RPMI7951 (cell line): ENCODE results near the gene RBM24. TPM values are rescaled to one million over a fixed set of nuclear protein-coding genes. Genes with fewer than 3 reads are reported as not detected.
A peak's percentile ranks its signal among the peaks of the same experiment; 100 is the strongest.

Source experiments
- DNase-seq: peaks from one replicate; pipeline ENCODE4 v3.0.0-alpha.2; 2012; ENCODE audit warnings: low read depth
- total RNA-seq: library from RNA; depleted of rRNA; stranded (reverse); fragments of >200 nt; shearing (Covaris generic); gene quantifications from 2 replicates; pipeline ENCODE4 v1.2.3, GENCODE V29; 2014; rRNA removed

RBM24 gene
- 4.5 and 4.7 TPM in 2 replicates for total RNA-seq

DNA sequence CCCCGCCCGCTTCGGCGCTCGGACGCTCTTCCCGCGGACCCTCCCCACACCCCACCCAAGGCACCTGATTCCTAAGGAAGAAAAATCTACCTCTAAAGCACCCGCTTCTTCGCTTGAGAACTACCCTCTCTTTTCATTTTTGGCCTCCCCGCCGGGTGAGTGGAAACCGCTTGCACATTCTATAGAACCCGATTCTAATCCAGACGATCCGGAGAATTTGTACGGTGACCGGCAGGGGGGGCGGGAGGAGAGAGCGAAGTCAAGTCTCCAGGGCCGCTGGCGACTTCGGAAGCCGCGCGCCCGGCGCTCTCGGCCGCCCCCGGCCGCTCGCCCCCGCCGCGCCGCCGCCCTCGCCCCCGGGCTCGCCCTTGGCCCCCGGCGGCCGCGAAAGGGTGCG lies at the start of gene RBM24:
Gene RBM24 (plus strand): TSS at position 262 of the 397 bp plus-strand sequence. CDS start 221 bp downstream, outside the sequence.
- peak; percentile 77 for DNase-seq

DNA sequence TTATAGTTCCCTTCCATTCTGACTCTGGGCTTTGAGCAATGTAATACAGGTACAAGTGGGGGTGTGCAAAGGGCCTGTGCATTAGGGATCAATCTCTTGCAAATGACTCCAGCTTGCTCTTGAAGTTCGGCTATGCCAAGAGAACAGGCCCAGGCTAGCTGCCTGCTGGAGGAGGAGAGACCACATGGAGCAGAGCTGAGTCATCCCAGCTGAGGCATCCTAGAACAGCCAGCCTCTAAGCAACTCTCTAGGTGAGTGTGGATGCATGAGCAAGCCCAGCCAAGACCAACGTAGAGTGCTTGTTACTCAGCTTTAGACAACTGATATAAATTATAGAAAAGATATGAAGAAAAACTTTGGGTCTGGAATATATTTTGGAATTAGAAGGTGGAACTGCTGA lies 47.6 kb upstream of the RBM24 start:
- DNase-seq, result peak; percentile 30

DNA sequence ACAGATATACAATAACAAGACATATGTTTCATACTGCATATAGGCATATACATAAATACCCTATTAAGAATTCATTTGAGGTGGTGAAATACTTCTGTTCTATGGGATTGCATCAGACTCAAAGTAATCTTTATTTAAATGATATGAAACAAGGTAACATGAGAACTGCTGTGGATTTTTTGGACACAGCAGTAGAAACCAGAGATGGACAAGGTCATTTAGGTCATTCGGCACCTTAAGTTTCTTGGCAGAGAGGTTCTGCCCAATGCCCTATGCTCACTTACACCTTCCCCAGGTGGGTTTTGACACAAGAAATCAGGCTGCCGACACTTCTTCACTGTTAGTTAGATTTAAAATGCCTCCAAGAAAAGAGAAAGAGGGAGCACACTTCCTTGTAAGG lies 43.9 kb upstream of the RBM24 start:
- DNase-seq, result no peak

DNA sequence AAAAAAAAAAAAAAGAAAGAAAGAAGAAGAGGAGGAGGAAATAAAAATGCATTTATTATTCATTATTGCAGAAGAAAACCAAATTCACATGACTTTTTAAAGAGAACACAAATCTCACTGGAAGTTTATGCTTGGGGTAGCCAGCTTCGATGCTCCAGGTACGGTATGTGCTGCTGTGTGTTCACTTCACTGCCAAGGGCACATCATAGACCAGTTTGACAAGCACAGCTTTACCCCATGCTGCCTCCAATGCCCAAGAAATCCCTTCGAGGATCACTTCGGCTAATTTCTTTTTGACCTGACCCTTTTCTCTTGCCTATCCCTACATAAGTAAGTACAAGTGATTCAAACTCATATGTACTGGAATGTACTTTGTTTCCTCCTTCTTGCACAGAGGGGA lies 41.9 kb upstream of the RBM24 start:
- DNase-seq, result no peak

DNA sequence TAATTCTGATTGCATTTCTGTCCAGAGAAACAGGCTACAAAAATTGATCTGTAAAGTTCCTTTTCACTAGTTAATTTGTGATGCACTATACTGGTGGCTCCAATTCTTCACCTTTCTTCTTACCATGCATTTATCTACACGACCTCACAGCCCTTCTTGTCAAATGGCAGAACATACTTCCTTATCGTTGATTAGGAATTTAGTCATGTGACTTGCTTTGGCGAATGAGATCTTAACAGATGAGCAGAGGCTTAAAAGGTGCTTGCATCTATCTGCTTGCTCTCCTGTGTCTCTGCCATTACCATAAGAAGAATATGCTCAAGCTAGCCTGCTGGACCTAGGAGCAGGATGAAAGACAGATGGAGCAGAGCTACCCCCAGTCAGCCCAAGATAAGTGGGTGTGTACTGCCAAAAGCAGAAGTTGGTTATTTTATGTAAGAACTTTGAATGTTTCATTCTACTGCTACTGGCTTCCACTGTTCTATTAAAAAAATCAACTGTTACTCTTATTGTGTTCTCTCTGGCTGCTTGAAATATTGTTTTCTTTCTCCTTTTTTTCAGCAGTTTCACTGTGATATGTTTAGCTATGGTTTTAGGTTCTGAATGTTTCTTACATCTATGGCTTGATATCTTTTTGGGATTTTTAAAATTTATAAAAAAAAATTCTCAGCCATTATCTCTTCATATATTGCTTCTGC lies 40.2 kb upstream of the RBM24 start:
- no peak for DNase-seq

DNA sequence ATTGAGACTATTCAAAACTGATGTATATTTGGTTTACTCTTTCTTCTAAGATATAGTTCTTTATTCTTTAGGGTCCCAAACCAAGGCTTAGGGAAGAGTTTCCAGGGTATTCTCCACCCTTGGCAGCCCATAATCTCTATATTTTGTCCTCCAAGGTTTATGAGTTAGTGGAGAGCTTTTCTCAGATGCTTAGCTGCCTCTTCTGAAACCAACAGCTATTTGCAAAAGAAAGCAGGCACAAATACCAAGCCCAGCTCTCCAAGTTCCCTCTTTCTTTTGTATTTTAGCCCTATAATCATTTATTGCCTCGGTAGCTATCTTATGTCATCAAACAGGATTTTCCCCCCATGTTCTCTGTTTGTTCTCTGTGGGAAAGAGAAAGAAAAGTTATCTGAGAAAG lies 39.1 kb upstream of the RBM24 start:
- no peak for DNase-seq

DNA sequence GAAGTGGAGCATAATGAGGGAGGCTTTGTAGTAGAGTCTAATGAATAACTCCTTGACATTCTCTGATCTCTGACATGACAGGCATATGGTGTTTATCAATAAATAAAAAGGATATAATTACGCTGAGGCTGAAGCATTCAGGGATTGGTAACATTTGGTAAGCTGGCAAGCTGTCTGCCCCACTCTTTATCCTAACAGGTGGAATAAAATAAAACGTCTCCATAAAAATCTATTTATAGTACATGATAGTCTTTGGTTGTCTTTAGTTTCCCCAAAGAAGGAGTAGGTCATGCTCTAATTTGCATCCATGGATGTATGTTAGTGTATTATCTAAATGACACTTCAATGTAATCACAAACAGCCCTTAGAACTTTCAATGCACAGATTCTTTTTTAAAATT lies 30.9 kb upstream of the RBM24 start:
- DNase-seq, result no peak

DNA sequence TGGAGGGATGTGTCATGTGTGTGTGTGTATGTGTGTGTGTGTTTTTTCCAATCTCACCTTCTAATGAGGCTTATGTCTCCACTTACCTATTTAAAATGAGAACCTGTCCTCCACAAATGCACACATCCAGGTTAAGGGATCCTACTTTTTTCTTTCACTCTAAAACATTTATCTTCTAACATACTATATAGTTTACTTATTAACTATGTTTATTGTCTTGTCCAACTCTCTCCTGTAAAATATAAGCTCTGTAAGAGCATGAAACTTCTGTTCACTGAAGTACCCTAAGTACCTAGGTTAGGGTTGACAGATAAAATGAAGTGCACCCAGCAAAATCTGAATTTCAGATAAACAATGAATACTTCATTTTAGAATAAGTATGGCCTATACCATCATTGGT lies 29.2 kb upstream of the RBM24 start:
- DNase-seq, result no peak

DNA sequence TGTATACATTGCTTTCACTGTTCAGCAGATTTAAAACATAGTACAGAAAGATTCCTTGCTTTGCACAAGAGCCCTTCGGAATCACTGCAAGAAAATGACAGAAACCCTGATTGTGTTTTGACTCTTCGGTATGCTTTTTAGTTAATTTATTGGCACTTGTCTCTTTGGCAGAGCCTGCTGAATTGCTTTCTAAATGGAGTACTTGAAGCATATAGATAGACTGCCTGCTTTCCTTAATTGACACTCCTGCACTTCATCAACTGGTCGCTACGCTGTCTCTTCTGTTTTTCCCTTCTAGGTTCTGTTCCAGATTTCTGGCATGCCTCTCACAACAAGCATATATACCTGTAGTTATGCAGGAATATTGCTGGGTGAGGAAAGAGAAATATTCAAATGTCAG lies 22.4 kb upstream of the RBM24 start:
- no peak for DNase-seq

DNA sequence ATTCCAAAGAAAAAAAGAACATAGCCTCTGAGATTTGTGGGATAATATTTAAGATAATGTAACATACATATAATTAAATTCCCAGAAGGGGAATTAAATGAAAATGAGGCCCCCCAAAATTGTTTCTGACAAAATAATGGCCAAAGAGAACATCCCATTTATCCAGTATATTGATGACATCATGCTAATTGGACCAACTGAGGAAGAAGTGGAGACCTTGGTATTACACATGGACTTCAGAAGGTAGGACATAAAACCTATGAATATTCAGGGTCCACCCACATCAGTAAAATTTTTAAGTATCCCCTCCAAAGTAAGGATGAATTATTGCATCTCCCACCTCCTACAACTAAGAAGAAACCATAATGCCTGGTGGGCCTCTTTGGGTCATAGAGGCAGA lies 15.6 kb upstream of the RBM24 start:
- DNase-seq, result no peak

DNA sequence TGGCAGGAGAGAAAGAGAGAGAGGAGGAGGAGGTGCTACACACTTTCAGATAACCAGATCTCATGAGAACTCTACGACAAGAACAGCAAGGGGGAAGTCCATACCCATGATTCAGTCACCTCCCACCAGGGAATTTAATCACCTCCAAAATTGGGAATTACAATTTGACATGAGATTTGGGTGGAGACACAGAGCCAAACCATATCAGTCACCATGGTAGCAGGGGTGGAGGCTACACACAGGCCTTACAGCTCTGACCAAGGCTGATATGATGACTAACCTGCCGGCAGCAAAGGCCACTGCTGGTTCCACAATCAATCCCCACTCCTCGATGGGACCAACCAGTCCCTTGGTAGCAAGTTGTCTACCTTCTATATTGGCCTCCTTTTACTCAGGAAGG lies 13.6 kb upstream of the RBM24 start:
- DNase-seq, result peak; percentile 31

DNA sequence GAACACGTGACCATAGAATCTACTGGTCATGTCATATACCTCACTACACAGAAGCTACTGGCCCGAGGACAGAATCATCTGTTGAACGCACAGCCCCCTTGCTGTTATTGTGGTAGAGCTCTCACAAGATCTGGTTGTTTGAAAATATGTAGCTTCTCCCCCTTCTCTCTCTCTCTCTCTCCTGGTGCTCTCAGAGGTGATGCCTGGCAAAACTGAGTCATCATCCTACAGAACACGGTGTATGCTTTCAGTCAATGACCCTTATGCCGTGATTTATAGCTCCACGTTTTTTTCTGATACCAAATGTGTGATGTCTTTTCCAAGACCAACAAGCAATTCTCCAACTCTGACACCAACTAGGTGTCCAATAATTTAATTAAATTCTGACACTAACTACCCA lies 13.0 kb upstream of the RBM24 start:
- peak; percentile 19 for DNase-seq

DNA sequence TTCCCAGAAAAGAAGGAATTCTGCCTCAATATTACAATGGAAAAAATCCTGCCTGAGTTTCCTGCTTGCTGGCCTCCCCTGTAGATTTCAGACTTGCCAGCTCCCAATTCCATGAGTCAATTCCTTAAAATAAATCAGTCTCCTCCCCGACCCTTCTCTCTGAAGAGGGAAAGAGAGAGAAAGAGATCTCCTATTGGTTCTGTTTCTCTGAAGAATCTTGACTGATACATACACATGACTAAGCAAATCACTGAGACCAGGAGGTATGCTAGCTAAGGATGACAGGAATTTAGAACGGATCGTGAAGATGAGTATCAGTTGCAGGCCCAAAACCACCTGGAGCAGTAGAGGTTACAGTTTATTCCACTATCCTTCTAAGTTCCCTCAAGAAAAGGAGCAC lies 11.3 kb upstream of the RBM24 start:
- DNase-seq, result peak; percentile 37

DNA sequence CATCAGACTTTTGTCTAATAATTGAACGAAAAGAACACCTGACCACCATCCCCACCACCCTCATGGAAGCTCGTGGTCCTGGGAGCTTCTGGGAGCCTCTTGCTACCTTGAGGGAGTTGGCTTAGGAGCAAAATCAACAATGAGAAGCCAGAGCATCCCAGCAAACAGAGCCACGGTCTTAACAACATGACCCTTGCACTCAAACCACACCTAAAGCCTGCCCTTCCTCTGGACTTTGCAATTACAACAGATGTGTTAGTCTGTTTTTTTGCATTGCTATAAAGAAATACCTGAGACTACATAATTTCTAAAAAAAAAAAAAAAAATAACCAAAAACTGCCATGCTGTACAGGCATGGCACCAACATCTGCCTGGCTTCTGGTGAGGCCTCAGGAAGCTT lies 9.5 kb upstream of the RBM24 start:
- DNase-seq, result no peak

DNA sequence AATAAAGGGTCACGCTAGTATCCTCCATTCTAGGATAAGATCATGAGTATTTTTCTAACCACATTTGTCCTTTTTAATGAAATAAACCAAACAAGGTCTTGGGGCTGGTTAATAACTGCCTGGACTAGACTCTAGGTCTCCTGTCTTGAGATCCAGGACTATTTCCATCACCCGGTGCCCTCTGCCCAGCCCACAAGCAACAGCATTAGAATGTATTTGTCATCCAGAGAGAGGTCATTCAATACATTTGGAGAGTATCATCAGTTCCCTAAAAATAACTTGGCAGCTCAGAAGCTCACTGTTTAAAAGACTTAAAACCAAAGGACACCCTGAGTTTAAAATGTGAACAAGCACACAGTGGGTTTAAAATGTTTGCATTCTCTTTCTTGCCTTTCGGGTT lies 4.4 kb upstream of the RBM24 start:
- peak; percentile 22 for DNase-seq

DNA sequence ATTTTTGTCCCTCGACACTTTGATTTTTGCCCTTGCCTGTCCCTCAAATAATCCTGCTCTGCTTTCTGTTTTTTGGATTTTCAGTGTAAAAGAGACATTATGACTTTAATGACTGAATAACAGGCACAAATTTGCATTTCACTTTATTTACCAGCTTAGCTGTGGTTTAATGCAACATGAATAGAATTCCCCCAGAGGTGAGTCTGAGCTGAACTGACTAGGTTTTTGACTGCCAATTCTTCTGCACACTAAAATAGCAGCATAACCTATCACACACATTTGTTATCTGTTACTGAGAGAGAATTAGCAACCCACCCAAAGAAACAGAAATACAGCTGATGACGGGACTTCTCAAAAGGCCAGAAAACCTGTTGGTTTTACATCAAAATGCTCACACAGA lies 3.9 kb upstream of the RBM24 start:
- DNase-seq, result no peak

DNA sequence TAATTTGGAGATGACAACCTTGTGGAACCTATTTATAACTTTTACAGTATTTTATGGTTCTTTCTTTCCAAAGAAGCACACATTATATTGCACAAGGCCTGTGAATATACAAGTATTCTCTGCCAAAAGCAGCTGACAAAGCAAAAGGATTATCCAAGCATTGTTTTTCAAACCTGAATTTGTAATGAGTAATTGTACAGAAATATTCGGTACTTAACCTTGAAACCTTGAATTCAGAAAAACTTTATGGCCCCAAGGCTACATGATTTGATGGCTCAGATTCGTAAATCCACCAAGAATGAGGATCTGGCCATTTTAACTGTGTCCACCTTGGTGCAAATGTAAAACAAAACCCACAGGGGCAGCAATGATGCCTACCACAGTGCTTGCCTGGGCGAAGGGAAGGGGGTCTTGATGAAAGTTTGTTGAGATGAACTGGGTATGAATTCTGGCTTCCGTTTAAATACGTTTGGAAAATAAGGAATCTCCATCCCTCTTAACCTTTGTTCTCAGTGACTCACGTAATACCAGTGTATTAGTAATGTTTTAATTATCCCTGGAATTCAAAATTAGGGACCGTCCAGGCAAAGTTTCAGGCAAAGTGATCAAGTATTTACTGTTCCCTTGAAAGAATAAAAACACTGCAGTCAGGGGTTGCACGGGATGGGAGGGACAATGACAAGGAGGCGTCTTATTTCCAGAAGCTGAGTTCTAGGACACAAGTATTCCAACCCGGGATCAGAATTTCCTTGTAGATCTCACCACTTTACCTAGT lies 2.7 kb upstream of the RBM24 start:
- peak; percentile 76 for DNase-seq

DNA sequence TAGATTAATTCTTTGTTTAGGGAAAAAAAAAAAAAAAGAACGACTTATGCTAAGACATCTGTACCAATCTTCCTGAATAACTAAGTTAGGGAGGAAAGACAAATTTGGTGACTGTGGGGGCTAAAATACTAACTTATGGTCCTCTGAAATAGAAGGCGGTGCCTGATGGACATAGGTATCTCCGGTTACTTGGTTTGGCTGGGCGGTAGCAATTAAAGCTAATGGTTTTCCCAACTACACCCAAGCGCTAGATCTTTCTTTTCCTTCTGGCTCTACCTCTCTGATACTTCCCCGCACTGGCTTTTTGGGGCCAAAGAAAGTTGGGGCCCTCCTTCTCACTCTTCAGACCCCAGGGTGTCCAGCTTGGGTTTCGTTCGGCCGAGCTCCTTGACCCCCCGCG lies 1.0 kb upstream of the RBM24 start:
- DNase-seq, result no peak

DNA sequence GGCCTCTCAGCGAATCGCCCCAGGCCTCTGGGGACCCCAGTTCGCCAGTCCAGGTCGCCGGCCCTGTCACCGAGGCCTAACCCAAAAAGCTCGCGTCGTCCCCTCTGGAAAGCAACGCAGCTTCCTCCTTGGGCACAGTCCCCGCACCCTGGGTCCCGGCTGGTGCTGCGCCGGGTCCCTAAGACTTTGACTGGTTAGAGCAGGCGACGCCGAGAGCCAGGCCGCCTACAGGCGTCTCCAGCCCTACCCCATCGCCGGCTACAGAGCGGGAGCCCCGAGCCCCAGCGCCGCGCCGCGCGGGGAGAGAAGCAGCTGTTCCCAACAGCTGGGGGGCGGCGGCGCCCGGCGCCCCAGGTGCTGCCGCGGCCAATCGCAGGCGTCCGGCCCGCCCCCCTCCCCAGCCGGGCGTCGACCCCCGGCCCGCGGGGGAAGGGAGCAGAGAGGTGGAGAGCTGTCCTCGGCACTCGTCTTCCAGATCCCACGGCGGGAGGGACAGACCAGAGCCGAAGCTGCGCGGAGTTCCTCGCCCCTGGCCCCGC lies 540 bp upstream of the RBM24 start:
- no peak for DNase-seq

DNA sequence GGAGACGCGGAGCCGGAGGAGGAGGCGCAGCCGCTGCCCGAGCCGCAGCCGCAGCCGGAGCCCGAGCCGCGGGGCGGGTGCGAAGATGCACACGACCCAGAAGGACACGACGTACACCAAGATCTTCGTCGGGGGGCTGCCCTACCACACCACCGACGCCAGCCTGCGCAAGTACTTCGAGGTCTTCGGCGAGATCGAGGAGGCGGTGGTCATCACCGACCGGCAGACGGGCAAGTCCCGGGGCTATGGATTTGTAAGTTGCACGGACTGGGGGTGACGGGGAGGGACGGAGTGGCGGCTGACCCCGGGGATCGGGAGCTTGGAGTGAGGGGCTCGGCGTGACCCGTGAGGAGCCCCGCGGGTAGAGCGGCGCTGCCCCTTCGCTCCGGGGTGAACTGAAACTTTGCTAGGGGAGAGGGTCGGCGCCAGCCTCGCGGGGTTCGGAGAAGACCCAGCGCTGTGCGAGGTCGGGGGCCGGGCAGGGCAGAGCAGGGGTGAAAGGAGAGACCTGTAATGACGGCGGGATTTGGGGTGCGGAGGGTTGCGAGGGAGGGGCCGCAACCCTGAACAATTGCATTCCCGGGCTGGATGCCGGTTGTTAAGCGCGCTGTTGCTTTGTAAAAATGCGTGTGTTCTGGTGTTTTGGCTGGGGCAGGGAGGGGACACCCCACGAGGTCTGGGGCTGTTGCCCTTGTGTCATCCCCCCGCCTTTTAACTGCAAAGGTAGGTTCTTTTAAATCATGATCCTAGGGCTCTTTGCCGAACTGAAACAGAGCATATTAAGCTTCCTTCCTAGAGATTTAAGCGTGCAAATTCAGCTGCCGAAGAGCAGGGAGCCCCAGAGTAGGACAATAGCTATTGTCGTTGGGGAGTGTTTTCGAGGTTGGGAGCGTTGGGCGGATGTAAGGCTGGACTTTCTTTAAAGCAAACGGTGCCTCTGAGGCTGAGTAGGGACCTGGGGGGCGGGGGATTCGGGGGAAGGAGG lies 628 bp downstream of the RBM24 start:
- peak; percentile 42 for DNase-seq

DNA sequence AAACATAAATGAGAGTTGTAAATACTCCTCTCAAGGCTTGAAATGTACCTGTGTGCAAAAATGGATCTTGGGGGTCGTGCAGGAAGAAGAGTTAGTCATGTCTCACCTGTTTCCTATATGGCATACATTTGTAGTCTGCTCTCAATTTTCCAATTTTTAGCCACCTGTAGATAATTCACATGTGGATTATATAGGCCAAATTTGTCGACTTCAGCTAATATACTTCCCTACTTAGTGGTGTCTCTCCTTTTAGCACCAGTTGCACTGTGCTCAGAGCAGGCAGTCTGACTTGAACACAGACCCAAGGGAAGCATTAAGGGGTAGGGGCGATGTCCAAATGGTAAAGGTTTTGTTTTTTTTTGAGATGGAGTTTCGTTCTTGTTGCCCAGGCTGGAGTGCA lies 1.9 kb downstream of the RBM24 start:
- no peak for DNase-seq

DNA sequence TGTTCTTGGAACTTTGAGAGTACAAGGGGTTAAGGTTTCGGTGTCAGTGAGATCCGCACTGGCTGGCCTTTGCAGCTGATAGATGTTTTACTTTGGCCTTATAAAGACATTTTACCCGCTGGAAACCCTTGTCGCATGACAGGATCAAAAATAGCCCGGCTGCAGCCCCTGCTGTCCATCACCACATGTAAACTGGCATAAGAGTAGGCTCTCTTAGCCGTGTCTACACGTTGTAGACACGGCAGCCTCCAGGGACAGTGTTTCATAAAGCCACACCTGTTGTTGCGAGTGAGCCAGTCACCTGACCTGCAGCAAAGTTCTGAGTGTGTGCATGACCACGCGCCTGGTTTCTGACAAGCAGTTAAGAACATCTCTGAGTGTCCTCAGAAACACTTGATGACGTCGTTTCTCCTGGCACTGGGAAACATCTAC lies 8.5 kb downstream of the RBM24 start:
- DNase-seq, result no peak
